Stimulated activated CD8-positive, alpha-beta memory T cell treated with anti-CD3 and anti-CD28 coated beads, Interleukin-4, amount 100 ng/mL, for 24 hours (primary cell): Measurements from ENCODE around the gene CCDC18.

ENCODE experiments used
- DNase-seq: peaks from one replicate; pipeline ENCODE4 v3.0.0-alpha.2; 2020; ENCODE audit warnings: low read depth

The CCDC18 gene

GRCh38 chr1:93317943-93318342 is 137.4 kb downstream of the CCDC18 start:
- no peak for DNase-seq

- DNase-seq, result no peak
Observed at GRCh38 chr1:93321720-93322119, 141.2 kb downstream of the CCDC18 start.

GRCh38 chr1:93322349-93322748 is 141.8 kb downstream of the CCDC18 start:
- DNase-seq, result no peak

DNA sequence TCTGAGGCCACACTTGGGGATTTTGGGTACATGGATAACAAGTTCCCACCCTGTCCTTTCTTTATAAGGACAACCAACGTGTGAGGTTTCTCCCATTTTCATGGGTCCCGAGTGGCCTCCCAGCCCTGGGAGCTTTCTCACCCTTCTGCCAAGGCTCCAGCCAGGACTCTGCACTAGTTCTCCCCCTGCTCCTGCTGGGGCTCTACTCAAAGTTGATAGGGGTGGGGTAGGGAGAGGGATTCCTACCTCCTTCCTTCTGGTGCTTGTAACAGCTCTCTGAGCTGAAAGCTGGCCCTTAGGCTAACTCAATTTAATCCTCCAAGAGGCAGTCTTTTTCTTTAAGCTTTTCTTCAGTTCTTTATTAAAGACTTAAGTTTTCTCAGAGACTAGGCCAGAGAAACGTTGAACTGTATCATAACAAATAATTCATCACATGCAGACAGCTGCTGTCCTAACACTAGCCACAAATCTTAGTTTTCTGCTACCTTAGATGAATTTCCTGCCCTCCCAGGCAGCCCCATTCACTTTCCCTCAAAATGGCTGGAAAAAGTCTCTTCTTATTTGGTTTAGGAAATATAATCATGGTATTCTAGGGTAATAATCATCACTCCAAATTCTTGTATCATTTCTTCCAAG is 142.8 kb downstream of the CCDC18 start:
- no peak for DNase-seq

DNA sequence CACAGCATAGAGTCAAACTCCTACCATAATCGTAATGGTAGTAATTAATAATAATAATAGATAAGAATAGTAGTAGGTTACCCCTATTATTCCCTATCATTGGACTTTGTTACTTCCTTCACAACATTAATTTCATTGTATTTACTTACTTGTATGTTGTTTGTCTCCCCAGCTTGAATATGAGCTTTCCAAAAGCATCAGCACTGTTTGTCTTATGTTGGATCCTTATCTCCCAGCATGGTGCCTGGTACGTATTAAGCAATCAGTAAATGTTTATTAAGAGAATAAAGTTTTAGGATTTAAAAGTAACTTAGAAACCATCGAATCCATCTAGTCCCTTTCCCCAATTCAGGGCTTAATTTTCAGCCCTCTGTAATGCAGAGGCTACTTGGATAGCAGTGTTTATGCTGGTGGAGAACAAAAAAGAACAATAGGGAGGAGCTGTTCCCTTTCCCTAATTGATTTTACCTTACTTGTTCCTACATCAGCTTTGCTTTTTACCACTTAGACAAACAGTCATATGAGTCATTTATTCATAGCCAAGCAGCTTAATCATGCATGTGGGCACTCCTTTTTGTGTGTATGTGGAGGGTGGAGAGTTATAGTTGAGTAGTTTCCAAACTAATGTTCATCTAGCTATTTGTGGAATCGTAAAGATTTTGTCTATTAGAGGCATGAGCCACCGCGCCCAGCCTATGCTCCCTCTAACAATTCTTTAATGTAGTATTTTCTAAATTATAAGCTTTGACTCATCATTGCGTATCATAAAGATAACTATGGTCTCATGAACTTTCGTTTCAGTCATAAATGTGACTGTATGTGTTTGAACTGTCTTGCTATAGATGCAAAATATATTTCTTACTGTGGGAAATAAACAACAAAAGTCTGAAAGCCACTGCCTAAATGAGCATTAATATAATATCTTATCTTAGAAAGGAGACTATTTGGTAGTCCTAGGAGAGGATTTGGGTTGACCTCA is 144.3 kb downstream of the CCDC18 start:
- no peak for DNase-seq
